SK-N-MC (cell line): Measurements from ENCODE around the gene MST1.

Experiments
- DNase-seq: peaks from one replicate; pipeline ENCODE4 v3.0.0-alpha.2; 2011; ENCODE audit warnings: low read depth, low spot score
- H3K27ac ChIP-seq: fragments of 200-600 bp; sonication (generic); 2 replicates; pipeline ENCODE4 v1.5.1; 2016; ENCODE audit warnings: mixed run types
- H3K36me3 ChIP-seq: fragments of 200-600 bp; sonication (generic); 2 replicates; pipeline ENCODE4 v1.6.1; 2017; ENCODE audit warnings: antibody characterized with exemption, low read length, mixed read lengths; ENCODE audit not compliant: insufficient read depth
- H3K4me3 ChIP-seq: fragments of 200-600 bp; sonication (generic); 2 replicates; pipeline ENCODE4 v1.5.1; 2016
- H3K9ac ChIP-seq: fragments of 200-600 bp; sonication (generic); 2 replicates; pipeline ENCODE4 v1.8.0; 2017; ENCODE audit warnings: mixed run types, mixed read lengths; ENCODE audit not compliant: insufficient read length
- H3K9me3 ChIP-seq: fragments of 200-600 bp; sonication (generic); 2 replicates; pipeline ENCODE4 v1.6.1; 2017; ENCODE audit warnings: low read depth, mild to moderate bottlenecking, antibody characterized with exemption, low read length, moderate library complexity, mixed read lengths
- EZH2 ChIP-seq: fragments of 200-600 bp; sonication (generic); IDR thresholded peaks from one replicate; pipeline ENCODE4 v1.6.1; 2017; ENCODE audit warnings: antibody characterized with exemption
- FOXP2 ChIP-seq: optimal IDR thresholded peaks from 2 replicates; pipeline ENCODE3; 2011; ENCODE audit warnings: mild to moderate bottlenecking, moderate library complexity; ENCODE audit not compliant: insufficient read depth; ENCODE audit errors: extremely low read length, control extremely low read depth
- POLR2AphosphoS5 ChIP-seq: IDR thresholded peaks from 2 replicates; pipeline ENCODE4 v1.6.1; 2012; ENCODE audit warnings: mild to moderate bottlenecking, low read depth, low read length, borderline replicate concordance

The MST1 gene

GRCh38 chr3:49715611-49716121, 26.4 kb upstream of the MST1 start:
- H3K36me3 ChIP-seq = no peaks in the 10 kb centered on the region
- DNase-seq = no peak
- H3K4me3 ChIP-seq = no peak overlapping the region
- no peaks in the 10 kb centered on the region for H3K9me3 ChIP-seq
- H3K27ac ChIP-seq = no peak overlapping the region
- no peak overlapping the region for H3K9ac ChIP-seq
- no peak for TF ChIP-seq FOXP2
- TF ChIP-seq EZH2 = no peak
- TF ChIP-seq POLR2AphosphoS5 = no peak

GRCh38 chr3:49714728-49715550, 25.7 kb upstream of the MST1 start:
- Histone ChIP-seq H3K27ac (no peak overlapping the region), H3K9me3 (no peaks in the 10 kb centered on the region), H3K9ac (no peak overlapping the region), H3K36me3 (no peaks in the 10 kb centered on the region), H3K4me3 (no peak overlapping the region)
- TF ChIP-seq POLR2AphosphoS5 = no peak
- TF ChIP-seq FOXP2 = no peak
- no peak for TF ChIP-seq EZH2
- no peak for DNase-seq

DNA sequence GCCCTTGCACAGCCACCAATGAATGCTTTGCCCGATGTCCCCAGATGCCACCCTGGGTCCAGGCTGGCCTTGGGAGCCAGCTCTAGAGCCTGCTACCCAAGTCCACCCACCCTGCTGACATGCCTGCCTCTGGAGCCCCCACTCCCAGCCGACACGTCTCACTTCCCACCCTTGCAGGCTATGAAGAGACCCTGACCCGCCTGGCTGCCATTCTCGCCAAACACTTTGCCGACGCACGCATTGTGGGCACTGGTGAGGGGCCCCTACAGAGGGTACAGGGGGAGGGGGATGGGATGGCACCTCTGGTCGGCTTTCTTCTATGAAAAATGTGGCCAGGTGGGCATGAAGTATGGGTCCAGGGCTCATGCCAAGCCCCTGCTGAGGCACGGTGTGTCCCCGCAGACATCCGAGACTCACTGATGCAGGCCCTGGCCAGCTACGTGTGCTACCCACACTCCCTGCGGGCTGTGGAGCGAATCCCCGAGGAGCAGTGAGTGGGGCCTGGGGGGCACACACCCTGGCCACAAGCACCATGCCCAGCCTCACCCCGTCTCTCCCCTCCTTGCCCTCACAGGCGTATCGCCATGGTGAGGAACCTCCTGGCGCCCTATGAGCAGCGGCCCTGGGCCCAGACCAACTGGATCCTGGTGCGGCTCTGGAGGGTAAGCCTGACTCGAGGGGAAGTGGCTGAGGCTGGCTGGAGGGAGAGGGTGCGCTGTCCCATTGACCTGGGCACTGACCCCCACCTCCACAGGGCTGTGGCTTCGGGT, 24.2 kb upstream of the MST1 start:
- Histone ChIP-seq H3K36me3 (no peaks in the 10 kb centered on the region), H3K4me3 (no peak overlapping the region), H3K27ac (no peak overlapping the region), H3K9me3 (no peaks in the 10 kb centered on the region), H3K9ac (no peak overlapping the region)
- DNase-seq = no peak
- TF ChIP-seq FOXP2 (no peak), EZH2 (no peak), POLR2AphosphoS5 (no peak)

GRCh38 chr3:49712631-49713317, 23.5 kb upstream of the MST1 start:
- no peak for TF ChIP-seq EZH2
- TF ChIP-seq POLR2AphosphoS5 = no peak
- no peak for TF ChIP-seq FOXP2
- no peak overlapping the region for H3K9ac ChIP-seq
- DNase-seq = no peak
- H3K27ac ChIP-seq = no peak overlapping the region
- H3K9me3 ChIP-seq = no peaks in the 10 kb centered on the region
- H3K36me3 ChIP-seq = no peaks in the 10 kb centered on the region
- no peak overlapping the region for H3K4me3 ChIP-seq

GRCh38 chr3:49712166-49712565, 22.9 kb upstream of the MST1 start:
- TF ChIP-seq POLR2AphosphoS5 (no peak), FOXP2 (no peak), EZH2 (no peak)
- H3K4me3 ChIP-seq = no peak overlapping the region
- H3K9me3 ChIP-seq = no peaks in the 10 kb centered on the region
- no peaks in the 10 kb centered on the region for H3K36me3 ChIP-seq
- DNase-seq = no peak
- no peak overlapping the region for H3K9ac ChIP-seq
- H3K27ac ChIP-seq = no peak overlapping the region

DNA sequence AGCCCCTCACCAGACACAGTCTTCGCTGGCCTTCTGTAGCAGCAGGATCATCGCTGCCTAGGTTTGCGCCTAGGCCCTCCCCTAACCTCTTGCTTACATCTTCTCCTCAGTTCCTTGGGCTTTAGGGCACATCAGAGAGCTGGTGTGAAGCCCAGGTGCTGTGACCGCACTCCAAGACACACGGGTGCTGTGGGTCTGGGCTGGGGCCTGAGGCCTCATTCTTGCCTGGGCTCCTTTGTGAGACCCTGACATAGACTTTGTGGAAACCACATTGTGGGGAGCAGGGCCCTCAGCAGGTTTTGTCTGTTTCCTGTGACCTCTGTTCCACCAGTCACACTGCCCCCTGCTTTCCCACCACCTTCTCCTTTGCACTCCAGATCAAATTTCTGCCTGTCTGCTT, 22.2 kb upstream of the MST1 start:
- Histone ChIP-seq H3K4me3 (no peak overlapping the region), H3K36me3 (no peaks in the 10 kb centered on the region), H3K27ac (no peak overlapping the region), H3K9me3 (no peaks in the 10 kb centered on the region), H3K9ac (no peak overlapping the region)
- DNase-seq = no peak
- TF ChIP-seq EZH2 (no peak), FOXP2 (no peak), POLR2AphosphoS5 (no peak)

DNA sequence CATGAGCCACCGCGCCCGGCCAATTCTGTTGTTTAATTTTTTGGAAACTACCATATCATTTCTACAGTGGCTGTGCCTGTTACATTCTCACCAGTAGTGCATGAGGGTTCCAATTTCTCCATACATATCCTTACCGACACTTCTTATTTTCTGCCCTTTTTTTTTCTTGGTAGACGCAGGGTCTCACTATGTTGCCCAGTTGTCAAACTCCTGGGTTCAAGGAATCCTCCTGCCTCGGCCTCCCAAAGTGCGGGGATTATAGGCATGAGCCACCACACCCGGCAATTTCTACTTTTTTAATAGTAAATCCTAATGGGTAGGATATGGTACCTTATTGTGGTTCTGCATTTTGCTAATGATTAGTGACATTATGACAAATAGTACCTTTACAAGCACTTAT, 20.6 kb upstream of the MST1 start:
- Histone ChIP-seq H3K9ac (no peak overlapping the region), H3K36me3 (no peaks in the 10 kb centered on the region), H3K27ac (no peak overlapping the region), H3K9me3 (no peaks in the 10 kb centered on the region), H3K4me3 (no peak overlapping the region)
- TF ChIP-seq EZH2 (no peak), FOXP2 (no peak), POLR2AphosphoS5 (no peak)
- DNase-seq = no peak

- Histone ChIP-seq H3K27ac (no peak overlapping the region), H3K9me3 (no peaks in the 10 kb centered on the region), H3K4me3 (no peak overlapping the region), H3K9ac (no peak overlapping the region), H3K36me3 (no peaks in the 10 kb centered on the region)
- TF ChIP-seq FOXP2 = no peak
- no peak for TF ChIP-seq EZH2
- TF ChIP-seq POLR2AphosphoS5 = no peak
- DNase-seq = no peak
Observed at GRCh38 chr3:49707113-49707480, 17.8 kb upstream of the MST1 start.
